Measurements from ENCODE around the gene CD99L2. TPM values are rescaled to one million over a fixed set of nuclear protein-coding genes. Genes with fewer than 3 reads are reported as not detected.

CD99L2 gene
- polyA plus RNA-seq, 6 donors from 2014 or later, result 8.8 to 19.9 (median 10.7) TPM

- ATAC-seq (ENCODE audit: low read depth in 2 of 2) (no peak), DNase-seq (no peak)
- Mint-ChIP-seq H3K4me1 (peaks cover 2 to 8% (median 4%) of the 10 kb centered on the region in 3 donors), H3K27ac (no peak overlapping the region), H3K27me3 (no peaks in the 10 kb centered on the region), H3K4me3 (no peak overlapping the region), H3K9me3 (peaks cover 0 to 14% (median 7%) of the 10 kb centered on the region in 7 donors), H3K36me3 (peaks cover 0 to 10% of the 10 kb centered on the region in 2 donors)
Measured at GRCh38 chrX:150864127-150864526, 34.3 kb downstream of the CD99L2 start.

GRCh38 chrX:150863191-150863590 lies 35.3 kb downstream of the CD99L2 start:
- peaks cover 0 to 3% (median 1%) of the 10 kb centered on the region in 3 donors for H3K4me1 Mint-ChIP-seq
- peaks cover 5 to 21% (median 14%) of the 10 kb centered on the region in 7 donors for H3K9me3 Mint-ChIP-seq
- H3K27ac Mint-ChIP-seq, result no peak overlapping the region
- ATAC-seq (ENCODE audit: low read depth in 2 of 2) (no peak), DNase-seq (no peak)
- no peaks in the 10 kb centered on the region for H3K27me3 Mint-ChIP-seq
- H3K36me3 Mint-ChIP-seq, result peaks cover 6 to 19% of the 10 kb centered on the region in 2 donors
- no peak overlapping the region for H3K4me3 Mint-ChIP-seq

- DNase-seq (no peak), ATAC-seq (ENCODE audit: low read depth in 2 of 2) (no peak)
- Mint-ChIP-seq H3K4me1 (peaks cover 0 to 12% (median 3%) of the 10 kb centered on the region in 3 donors), H3K27me3 (no peaks in the 10 kb centered on the region), H3K4me3 (no peak overlapping the region), H3K9me3 (peaks cover 14 to 55% (median 42%) of the 10 kb centered on the region in 7 donors), H3K36me3 (peaks cover 11 to 48% of the 10 kb centered on the region in 2 donors), H3K27ac (no peak overlapping the region)
Measured at GRCh38 chrX:150857453-150857852, 41.0 kb downstream of the CD99L2 start.

- peaks cover 14 to 55% (median 42%) of the 10 kb centered on the region in 7 donors for H3K9me3 Mint-ChIP-seq
- no peak for ATAC-seq (ENCODE audit: low read depth in 2 of 2)
- H3K27me3 Mint-ChIP-seq, result no peaks in the 10 kb centered on the region
- no peak for DNase-seq
- no peak overlapping the region for H3K4me3 Mint-ChIP-seq
- H3K36me3 Mint-ChIP-seq, result peaks cover 11 to 51% of the 10 kb centered on the region in 2 donors
- H3K27ac Mint-ChIP-seq, result no peak overlapping the region
- H3K4me1 Mint-ChIP-seq, result peaks cover 0 to 12% (median 3%) of the 10 kb centered on the region in 3 donors
Measured at GRCh38 chrX:150856785-150857184, 41.7 kb downstream of the CD99L2 start.

DNA sequence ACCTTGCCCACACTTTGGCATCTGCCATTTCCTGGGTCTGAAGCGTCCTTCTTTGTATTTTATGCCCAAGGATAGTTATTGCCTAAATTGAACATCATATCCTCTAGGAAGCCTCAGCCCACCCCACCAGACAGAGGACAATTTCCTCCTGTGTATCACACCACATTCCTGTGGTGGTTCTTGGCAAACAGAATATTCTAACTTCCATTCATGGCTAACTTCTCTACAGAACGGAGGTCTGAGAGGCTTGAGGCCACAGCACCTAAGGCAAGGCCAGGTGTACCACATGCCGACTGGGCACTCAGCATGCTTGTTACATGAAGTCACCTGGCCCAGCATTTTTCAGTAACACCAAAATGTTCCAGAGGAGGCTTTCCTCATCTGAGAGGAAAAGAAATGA lies 42.4 kb downstream of the CD99L2 start:
- Mint-ChIP-seq H3K27ac (no peak overlapping the region), H3K4me1 (peaks cover 0 to 12% (median 3%) of the 10 kb centered on the region in 3 donors), H3K36me3 (peaks cover 17 to 51% of the 10 kb centered on the region in 2 donors), H3K27me3 (no peaks in the 10 kb centered on the region), H3K9me3 (peaks cover 14 to 55% (median 41%) of the 10 kb centered on the region in 7 donors), H3K4me3 (no peak overlapping the region)
- ATAC-seq (ENCODE audit: low read depth in 2 of 2) (no peak), DNase-seq (no peak)

DNA sequence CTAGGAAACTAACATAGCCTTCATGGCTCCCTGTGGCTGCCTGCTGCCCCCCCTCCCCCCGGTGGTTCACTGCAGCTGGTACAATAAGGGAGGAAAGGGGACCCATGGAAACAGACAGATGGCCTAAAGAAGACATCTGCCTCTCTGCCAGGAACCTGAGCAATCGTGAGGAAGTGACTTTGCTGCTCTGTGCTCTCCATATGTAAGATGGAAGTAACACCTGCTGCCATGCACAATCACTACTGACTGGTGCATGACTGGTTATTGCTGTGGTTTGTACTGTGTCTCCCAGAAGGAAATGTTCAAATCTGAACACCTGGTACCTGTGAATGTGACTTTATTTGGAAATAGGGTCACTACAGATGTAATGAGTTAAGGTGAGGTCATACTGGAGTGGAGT lies 43.6 kb downstream of the CD99L2 start:
- peaks cover 14 to 47% (median 32%) of the 10 kb centered on the region in 7 donors for H3K9me3 Mint-ChIP-seq
- H3K27ac Mint-ChIP-seq, result no peak overlapping the region
- H3K27me3 Mint-ChIP-seq, result no peaks in the 10 kb centered on the region
- no peak overlapping the region for H3K4me3 Mint-ChIP-seq
- peaks cover 17 to 51% of the 10 kb centered on the region in 2 donors for H3K36me3 Mint-ChIP-seq
- DNase-seq (no peak), ATAC-seq (ENCODE audit: low read depth in 2 of 2) (no peak)
- peaks cover 0 to 12% (median 3%) of the 10 kb centered on the region in 3 donors for H3K4me1 Mint-ChIP-seq

- H3K9me3 Mint-ChIP-seq, result peaks cover 0 to 7% (median under 1%) of the 10 kb centered on the region in 7 donors
- no peak overlapping the region for H3K4me3 Mint-ChIP-seq
- H3K36me3 Mint-ChIP-seq, result peaks cover 6 to 13% of the 10 kb centered on the region in 2 donors
- no peaks in the 10 kb centered on the region for H3K27me3 Mint-ChIP-seq
- DNase-seq, result no peak
- no peak for ATAC-seq (ENCODE audit: low read depth in 2 of 2)
- H3K4me1 Mint-ChIP-seq, result peaks cover 0 to 23% (median 3%) of the 10 kb centered on the region in 3 donors
- no peak overlapping the region for H3K27ac Mint-ChIP-seq
Measured at GRCh38 chrX:150849996-150850720, 48.3 kb downstream of the CD99L2 start.

- H3K9me3 Mint-ChIP-seq, result peaks cover 0 to 3% (median 0%) of the 10 kb centered on the region in 7 donors
- H3K4me1 Mint-ChIP-seq, result peaks cover under 1 to 16% (median 3%) of the 10 kb centered on the region in 3 donors
- H3K27ac Mint-ChIP-seq, result no peak overlapping the region
- H3K27me3 Mint-ChIP-seq, result no peaks in the 10 kb centered on the region
- no peak for DNase-seq
- H3K4me3 Mint-ChIP-seq, result no peak overlapping the region
- ATAC-seq (ENCODE audit: low read depth in 2 of 2), result no peak
- peaks cover 6 to 8% of the 10 kb centered on the region in 2 donors for H3K36me3 Mint-ChIP-seq
Measured at GRCh38 chrX:150849486-150849885, 49.0 kb downstream of the CD99L2 start.

DNA sequence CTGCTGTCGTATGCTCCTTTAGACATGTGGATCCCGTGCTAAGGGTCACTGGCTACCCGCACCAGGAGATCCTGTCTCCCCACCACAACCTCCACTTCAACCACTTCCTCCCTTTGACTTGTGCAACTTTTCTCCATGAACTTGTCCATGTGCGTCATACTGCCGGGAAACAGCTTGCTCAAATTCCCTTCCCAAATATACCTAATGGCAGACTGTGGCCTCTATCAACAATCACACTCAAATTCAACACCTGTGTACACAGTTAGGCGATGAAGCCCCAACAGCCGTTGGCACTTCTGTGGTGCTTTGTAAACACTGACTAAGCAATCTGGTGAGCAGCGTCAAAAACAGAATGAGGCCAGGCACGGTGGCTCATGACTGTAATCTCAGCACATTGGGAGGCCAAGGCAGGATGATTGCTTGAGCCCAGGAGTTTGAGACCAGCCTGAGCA lies 49.5 kb downstream of the CD99L2 start:
- H3K27ac Mint-ChIP-seq, result no peak overlapping the region
- H3K9me3 Mint-ChIP-seq, result no peaks in the 10 kb centered on the region
- peaks cover 6 to 8% of the 10 kb centered on the region in 2 donors for H3K36me3 Mint-ChIP-seq
- DNase-seq (no peak), ATAC-seq (ENCODE audit: low read depth in 2 of 2) (no peak)
- peaks cover 3 to 13% (median 4%) of the 10 kb centered on the region in 3 donors for H3K4me1 Mint-ChIP-seq
- H3K27me3 Mint-ChIP-seq, result no peaks in the 10 kb centered on the region
- H3K4me3 Mint-ChIP-seq, result no peak overlapping the region

DNA sequence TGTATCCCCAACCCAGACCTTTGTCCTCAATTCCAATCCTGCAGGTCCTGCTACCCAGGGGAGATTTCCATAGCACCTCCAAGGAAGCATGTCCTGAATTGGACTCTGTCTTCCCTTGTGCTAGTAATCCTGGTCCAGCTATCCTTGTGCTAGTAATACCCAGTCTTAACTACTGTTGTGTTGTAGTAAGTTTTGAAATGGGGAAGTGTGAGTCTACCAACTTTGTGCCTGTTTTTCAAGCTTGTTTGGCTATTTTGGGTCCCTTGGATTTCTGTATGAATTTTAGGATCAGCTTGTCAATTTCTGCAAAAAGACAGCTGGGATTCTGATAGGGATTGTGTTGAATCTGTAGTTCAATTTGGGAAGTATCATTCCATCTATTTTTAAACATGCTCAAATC lies 51.4 kb downstream of the CD99L2 start:
- Mint-ChIP-seq H3K36me3 (peaks cover 0 to 6% of the 10 kb centered on the region in 2 donors), H3K27ac (peak overlapping the region in 1 of 6 donors; percentile 4), H3K9me3 (no peaks in the 10 kb centered on the region), H3K27me3 (no peaks in the 10 kb centered on the region), H3K4me3 (no peak overlapping the region), H3K4me1 (peaks cover 3 to 13% (median 7%) of the 10 kb centered on the region in 3 donors)
- DNase-seq (no peak), ATAC-seq (ENCODE audit: low read depth in 2 of 2) (no peak)

- no peaks in the 10 kb centered on the region for H3K36me3 Mint-ChIP-seq
- no peak overlapping the region for H3K27ac Mint-ChIP-seq
- peaks cover 3 to 17% (median 7%) of the 10 kb centered on the region in 3 donors for H3K4me1 Mint-ChIP-seq
- H3K27me3 Mint-ChIP-seq, result no peaks in the 10 kb centered on the region
- no peak for DNase-seq
- no peaks in the 10 kb centered on the region for H3K9me3 Mint-ChIP-seq
- no peak overlapping the region for H3K4me3 Mint-ChIP-seq
- no peak for ATAC-seq (ENCODE audit: low read depth in 2 of 2)
Measured at GRCh38 chrX:150846130-150846529, 52.3 kb downstream of the CD99L2 start.

DNA sequence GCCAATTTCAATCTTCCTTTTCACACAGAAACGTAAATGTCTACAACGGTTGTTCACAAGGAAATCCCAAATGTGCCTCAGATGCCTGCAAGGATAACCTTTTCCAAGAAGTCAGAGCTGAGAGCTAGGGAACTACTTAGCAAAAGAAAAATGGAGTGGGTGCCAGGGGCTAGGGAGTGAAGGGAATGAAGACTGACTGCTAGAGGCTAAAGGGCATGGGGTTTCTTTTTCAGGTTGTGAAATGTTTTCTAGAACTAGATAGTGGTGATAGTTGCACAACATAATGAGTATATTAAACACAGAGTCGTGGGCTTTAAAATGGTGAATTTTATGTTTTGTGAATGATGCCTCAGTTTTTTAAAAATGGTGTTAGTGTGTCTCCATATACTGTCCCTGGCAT lies 53.4 kb downstream of the CD99L2 start:
- ATAC-seq (ENCODE audit: low read depth in 2 of 2) (no peak), DNase-seq (no peak)
- H3K36me3 Mint-ChIP-seq, result no peaks in the 10 kb centered on the region
- peak overlapping the region in 1 of 6 donors; percentile 7 for H3K27ac Mint-ChIP-seq
- no peaks in the 10 kb centered on the region for H3K9me3 Mint-ChIP-seq
- H3K27me3 Mint-ChIP-seq, result no peaks in the 10 kb centered on the region
- H3K4me1 Mint-ChIP-seq, result peaks cover 3 to 17% (median 7%) of the 10 kb centered on the region in 3 donors
- H3K4me3 Mint-ChIP-seq, result no peak overlapping the region

DNA sequence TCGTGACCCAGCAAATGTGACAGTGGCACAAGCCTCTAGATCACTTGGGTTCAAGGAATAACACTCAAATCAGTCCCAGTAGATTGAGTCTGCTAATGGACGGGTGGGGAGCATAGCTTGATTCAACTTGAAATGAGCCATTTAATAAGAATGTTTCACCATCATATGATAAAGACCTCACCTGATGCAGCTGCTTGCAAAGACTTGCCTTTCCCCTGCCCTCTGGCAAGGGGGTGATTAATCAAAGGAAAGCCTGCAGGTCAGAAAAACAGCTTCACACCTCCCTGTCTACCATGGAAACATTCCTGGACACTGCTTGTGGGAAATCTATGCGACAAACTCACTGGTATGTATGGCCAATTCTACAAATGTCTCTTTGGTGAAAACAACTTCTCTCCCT lies 54.5 kb downstream of the CD99L2 start:
- Mint-ChIP-seq H3K9me3 (no peaks in the 10 kb centered on the region), H3K36me3 (no peaks in the 10 kb centered on the region), H3K27me3 (no peaks in the 10 kb centered on the region), H3K4me1 (peaks cover 3 to 15% (median 7%) of the 10 kb centered on the region in 3 donors), H3K4me3 (no peak overlapping the region), H3K27ac (no peak overlapping the region)
- DNase-seq, result no peak
- no peak for ATAC-seq (ENCODE audit: low read depth in 2 of 2)

GRCh38 chrX:150842198-150842685 lies 56.2 kb downstream of the CD99L2 start:
- Mint-ChIP-seq H3K36me3 (no peaks in the 10 kb centered on the region), H3K4me3 (no peak overlapping the region), H3K27ac (no peak overlapping the region), H3K4me1 (peaks cover 0 to 7% (median 4%) of the 10 kb centered on the region in 3 donors), H3K27me3 (no peaks in the 10 kb centered on the region), H3K9me3 (no peaks in the 10 kb centered on the region)
- DNase-seq, result no peak
- ATAC-seq (ENCODE audit: low read depth in 2 of 2), result no peak
